Gastroesophageal sphincter (tissue), 4 donors: ENCODE results near the gene CCR2. TPM values are rescaled to one million over a fixed set of nuclear protein-coding genes. Genes with fewer than 3 reads are reported as not detected.

Experiments
- ATAC-seq: fragments of 150-250 bp; one replicate; pipeline ENCODE4 v1.9.1; 2016; ENCODE audit warnings: mild to moderate bottlenecking, moderate library complexity
- H3K27ac ChIP-seq, 4 donors: fragments of 200-600 bp; sonication (generic) in 3 of 4; 1 replicate in 3 of 4; 2 replicates in 1 of 4; pipeline ENCODE4 v1.5.1; 2016 to 2019
- H3K27me3 ChIP-seq: fragments of 200-600 bp; sonication (generic); one replicate; pipeline ENCODE4 v1.5.1; 2019
- H3K36me3 ChIP-seq, 2 donors: fragments of 200-600 bp; sonication (generic); one replicate each; pipeline ENCODE4 v1.5.1; 2019; ENCODE audit warnings: control low read depth in 1 of 2
- H3K4me1 ChIP-seq, 3 donors: fragments of 200-600 bp; sonication (generic); 1 replicate in 2 of 3; 2 replicates in 1 of 3; pipeline ENCODE4 v1.5.1; 2016 to 2019; ENCODE audit warnings: control low read depth in 2 of 3
- H3K4me3 ChIP-seq, 2 donors: fragments of 200-600 bp; sonication (generic); one replicate each; pipeline ENCODE4 v1.5.1; 2019; ENCODE audit warnings: mild to moderate bottlenecking in 1 of 2, moderate library complexity in 1 of 2
- H3K9me3 ChIP-seq, 3 donors: fragments of 200-600 bp; sonication (generic); one replicate each; pipeline ENCODE4 v1.5.1; 2017 to 2019; ENCODE audit warnings: control low read depth in 2 of 3
- EP300 ChIP-seq: sonication (generic); formaldehyde crosslinking; IDR thresholded peaks from one replicate; pipeline ENCODE4 v1.6.1; 2017; ENCODE audit warnings: antibody characterized with exemption, mild to moderate bottlenecking
- POLR2A ChIP-seq, 2 donors: fragments of 450-650 bp; IDR thresholded peaks; one replicate each; pipeline ENCODE4 v1.6.1; 2017; ENCODE audit warnings: antibody characterized with exemption in 2 of 2, mild to moderate bottlenecking in 2 of 2, moderate library complexity in 1 of 2
- POLR2AphosphoS5 ChIP-seq: sonication (generic); formaldehyde crosslinking; IDR thresholded peaks from one replicate; pipeline ENCODE4 v1.6.1; 2017; ENCODE audit warnings: antibody characterized with exemption
- WGBS, 2 donors: methylation state at CpG; one replicate each; pipeline ENCODE4 v1.1.5; 2018; ENCODE audit warnings: low coverage in 1 of 2; 5-methylcytosine and 5-hydroxymethylcytosine counted together
- total RNA-seq, 4 donors: library from RNA; depleted of rRNA; stranded (reverse); fragments of >200 nt; gene quantifications; one replicate each; pipeline ENCODE4 v1.1.0, GENCODE V29; 2016
- TF ChIP-seq, protein P1 (sequence below), 4 experiments: fragments of 200-600 bp in 2 of 4; fragments of 450-650 bp in 2 of 4; sonication (generic) in 1 of 4; IDR thresholded peaks; one replicate each; pipeline ENCODE4 v1.5.1; 2017 to 2019; ENCODE audit warnings: antibody characterized with exemption in 4 of 4, mild to moderate bottlenecking in 2 of 4, moderate library complexity in 2 of 4

The CCR2 gene
- total RNA-seq, 4 donors from 2014 or later = 0.77 to 3.9 (median 1.9) TPM

- Histone ChIP-seq H3K4me1 (no peaks in the 10 kb centered on the region), H3K4me3 (no peak overlapping the region), H3K27ac (no peak overlapping the region), H3K36me3 (no peaks in the 10 kb centered on the region), H3K9me3 (no peaks in the 10 kb centered on the region), H3K27me3 (no peaks in the 10 kb centered on the region)
- ATAC-seq = no peak
- TF ChIP-seq, protein P1, sequence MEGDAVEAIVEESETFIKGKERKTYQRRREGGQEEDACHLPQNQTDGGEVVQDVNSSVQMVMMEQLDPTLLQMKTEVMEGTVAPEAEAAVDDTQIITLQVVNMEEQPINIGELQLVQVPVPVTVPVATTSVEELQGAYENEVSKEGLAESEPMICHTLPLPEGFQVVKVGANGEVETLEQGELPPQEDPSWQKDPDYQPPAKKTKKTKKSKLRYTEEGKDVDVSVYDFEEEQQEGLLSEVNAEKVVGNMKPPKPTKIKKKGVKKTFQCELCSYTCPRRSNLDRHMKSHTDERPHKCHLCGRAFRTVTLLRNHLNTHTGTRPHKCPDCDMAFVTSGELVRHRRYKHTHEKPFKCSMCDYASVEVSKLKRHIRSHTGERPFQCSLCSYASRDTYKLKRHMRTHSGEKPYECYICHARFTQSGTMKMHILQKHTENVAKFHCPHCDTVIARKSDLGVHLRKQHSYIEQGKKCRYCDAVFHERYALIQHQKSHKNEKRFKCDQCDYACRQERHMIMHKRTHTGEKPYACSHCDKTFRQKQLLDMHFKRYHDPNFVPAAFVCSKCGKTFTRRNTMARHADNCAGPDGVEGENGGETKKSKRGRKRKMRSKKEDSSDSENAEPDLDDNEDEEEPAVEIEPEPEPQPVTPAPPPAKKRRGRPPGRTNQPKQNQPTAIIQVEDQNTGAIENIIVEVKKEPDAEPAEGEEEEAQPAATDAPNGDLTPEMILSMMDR (IDR thresholded peaks at IDR 0.05) = no peak
- TF ChIP-seq POLR2AphosphoS5 = no peak
- TF ChIP-seq EP300 = no peak
- no peak for TF ChIP-seq POLR2A (IDR thresholded peaks at IDR 0.05)
- WGBS, 2 donors = 66 to 72% methylated on average over 3 to 5 of the region's 8 CpGs
Measured at GRCh38 chr3:46393554-46394434, 39.9 kb downstream of the CCR2 start.

- Histone ChIP-seq H3K4me1 (no peaks in the 10 kb centered on the region), H3K4me3 (no peak overlapping the region), H3K27ac (no peak overlapping the region), H3K27me3 (no peaks in the 10 kb centered on the region), H3K36me3 (no peaks in the 10 kb centered on the region), H3K9me3 (no peaks in the 10 kb centered on the region)
- TF ChIP-seq POLR2AphosphoS5 = no peak
- TF ChIP-seq, protein P1 (IDR thresholded peaks at IDR 0.05) = no peak
- TF ChIP-seq POLR2A (IDR thresholded peaks at IDR 0.05) = no peak
- TF ChIP-seq EP300 = no peak
- WGBS, 2 donors = 55 to 74% methylated on average over 4 to 6 of the region's 6 CpGs
- ATAC-seq = no peak
Measured at GRCh38 chr3:46395210-46395661, 41.3 kb downstream of the CCR2 start.

DNA sequence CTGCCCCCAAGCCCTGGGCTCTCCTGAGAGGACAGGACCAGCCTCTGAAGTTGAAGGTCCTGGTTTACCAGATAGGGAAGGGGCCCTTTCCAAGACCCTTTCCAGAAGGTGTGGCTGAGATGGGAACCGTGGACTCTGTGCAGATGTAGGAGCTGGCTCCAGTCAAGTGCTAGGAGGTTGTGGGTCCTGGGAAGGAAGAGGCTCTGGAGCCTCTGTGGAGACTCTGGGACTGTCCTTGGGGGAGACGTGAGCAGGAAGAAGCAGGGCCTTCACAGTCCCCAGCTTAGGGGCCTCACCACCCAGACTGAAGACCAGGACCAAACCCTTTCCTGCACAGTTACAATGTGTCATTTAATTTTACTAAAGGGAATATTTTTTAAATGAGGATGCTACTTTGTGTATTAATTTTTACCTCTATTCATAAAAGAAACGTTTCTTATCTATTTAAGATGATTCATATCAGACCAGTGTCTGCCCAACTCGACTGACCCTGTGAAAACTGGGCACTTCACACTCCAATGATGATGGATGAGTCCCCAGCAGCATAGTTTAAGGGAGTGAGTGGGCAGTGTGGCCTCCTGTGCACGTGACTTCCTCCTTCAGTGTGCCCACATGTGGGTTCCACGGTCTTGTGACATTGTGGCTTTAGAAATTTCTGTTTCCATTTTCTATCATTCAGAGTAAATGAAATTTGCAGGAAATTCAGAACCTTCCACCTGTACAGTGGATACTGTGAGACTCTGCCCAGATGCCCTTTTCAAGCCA, 42.0 kb downstream of the CCR2 start:
- no peaks in the 10 kb centered on the region for H3K4me1 ChIP-seq
- H3K4me3 ChIP-seq = no peak overlapping the region
- H3K27ac ChIP-seq = no peak overlapping the region
- H3K9me3 ChIP-seq = no peaks in the 10 kb centered on the region
- no peaks in the 10 kb centered on the region for H3K36me3 ChIP-seq
- ATAC-seq = no peak
- TF ChIP-seq POLR2A (IDR thresholded peaks at IDR 0.05) (no peak), EP300 (no peak), POLR2AphosphoS5 (no peak)
- TF ChIP-seq, protein P1 (IDR thresholded peaks at IDR 0.05) = no peak
- no peaks in the 10 kb centered on the region for H3K27me3 ChIP-seq
- WGBS, 2 donors = 48 to 56% methylated on average over 4 of the region's 6 CpGs

DNA sequence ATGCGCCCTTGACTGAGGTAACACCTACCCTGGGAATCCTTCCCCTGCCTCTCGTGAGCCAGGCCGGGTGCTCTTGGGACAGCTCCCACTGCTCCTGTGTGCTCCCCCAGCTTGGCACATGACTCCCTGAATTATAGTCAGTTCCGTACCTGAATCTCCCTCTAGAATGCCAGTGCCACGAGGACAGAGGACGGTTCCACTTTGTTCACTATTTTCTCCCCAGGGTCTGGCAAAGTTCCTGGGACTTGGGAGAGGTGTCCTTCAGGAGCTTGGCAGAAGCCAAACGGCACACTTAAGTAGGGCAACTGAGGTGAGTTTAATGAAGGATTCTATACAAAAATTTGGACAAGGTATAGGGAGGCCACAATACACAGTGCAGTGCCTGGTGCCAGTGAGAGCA, 43.2 kb downstream of the CCR2 start:
- Histone ChIP-seq H3K4me1 (no peaks in the 10 kb centered on the region), H3K4me3 (no peak overlapping the region), H3K9me3 (no peaks in the 10 kb centered on the region), H3K36me3 (no peaks in the 10 kb centered on the region), H3K27me3 (no peaks in the 10 kb centered on the region), H3K27ac (no peak overlapping the region)
- no peak for TF ChIP-seq POLR2AphosphoS5
- TF ChIP-seq POLR2A (IDR thresholded peaks at IDR 0.05) = no peak
- no peak for TF ChIP-seq EP300
- TF ChIP-seq, protein P1 (IDR thresholded peaks at IDR 0.05) = no peak
- ATAC-seq = no peak
- 100% methylated on average over 2 of the region's 7 CpGs; no CpG with 5 or more reads in 1 of the 2 donors for WGBS, 2 donors
